GM21367 (cell line): Measurements from ENCODE around the gene NCOA4.
"Not testable (repeated sequence)": the region's sequence is repeated elsewhere in the genome, so short reads cannot be mapped to it uniquely, and the experiment has no call there.

ENCODE experiments used
- ATAC-seq: cut with Tn5 transposase; IDR thresholded peaks from one replicate; pipeline ENCODE4 v1.9.1; 2021; ENCODE audit not compliant: unreplicated experiment

The NCOA4 gene

DNA sequence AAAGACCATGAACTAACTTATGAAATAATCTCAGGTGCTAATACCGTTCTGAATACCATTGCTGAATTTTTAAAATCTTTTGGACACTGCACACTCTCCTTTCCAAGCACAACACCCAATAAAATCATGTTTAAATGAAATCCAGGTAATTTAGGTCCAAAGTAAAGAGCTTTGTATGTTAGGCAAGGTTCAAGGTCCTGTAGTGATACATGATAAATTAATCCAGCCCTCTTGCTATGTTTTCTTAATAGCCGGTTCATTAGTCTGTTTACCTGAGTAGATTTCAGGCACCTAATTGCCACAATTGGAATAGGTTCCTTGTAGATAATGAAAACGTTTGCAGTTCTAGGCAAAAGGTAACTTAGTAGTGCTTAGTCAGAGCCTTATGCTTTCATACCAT is 44.8 kb downstream of the NCOA4 start:
- ATAC-seq, result not testable (repeated sequence)

DNA sequence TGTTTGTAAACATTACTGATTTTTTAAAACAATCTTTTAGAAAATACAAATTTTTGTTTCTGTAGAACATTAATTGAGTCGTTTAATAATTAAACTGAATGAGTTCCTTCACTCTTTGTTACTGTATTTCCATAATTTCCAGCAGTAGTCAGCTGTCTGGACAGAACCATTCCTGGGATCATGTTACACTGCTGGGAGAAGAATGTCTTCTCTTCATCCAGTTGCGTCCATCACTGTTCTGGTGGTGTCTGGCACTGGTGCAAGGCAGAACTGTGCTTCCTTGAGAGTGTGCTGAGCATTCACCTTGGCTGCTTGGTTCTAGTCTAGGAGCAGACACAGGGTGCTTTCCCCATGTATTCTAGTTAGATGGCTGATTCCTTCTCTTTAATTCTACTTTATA is 46.0 kb downstream of the NCOA4 start:
- ATAC-seq, result not testable (repeated sequence)

GRCh38 chr10:45983538-45984186 is 46.8 kb downstream of the NCOA4 start:
- not testable (repeated sequence) for ATAC-seq

DNA sequence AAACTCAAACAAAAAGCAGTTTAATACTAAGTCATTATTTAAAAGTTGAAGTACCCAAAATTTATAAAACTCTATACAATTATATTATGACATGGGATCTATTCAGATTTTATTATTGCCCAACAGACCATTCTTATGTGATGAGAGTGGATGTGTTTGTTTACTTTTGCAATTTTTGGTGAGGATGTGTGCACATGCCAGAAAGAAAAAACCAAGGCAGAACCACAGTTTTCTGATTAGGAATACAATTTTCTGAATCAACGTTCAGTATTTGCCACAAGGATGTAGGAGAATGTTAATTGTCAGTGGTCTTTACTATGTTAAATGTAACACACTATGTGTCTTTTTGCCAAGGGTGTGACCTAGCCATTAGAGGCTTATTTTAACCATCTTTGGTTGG is 49.1 kb downstream of the NCOA4 start:
- ATAC-seq, result not testable (repeated sequence)

- peak; percentile 76 for ATAC-seq
Observed at GRCh38 chr10:45978554-45978953, 51.9 kb downstream of the NCOA4 start.

DNA sequence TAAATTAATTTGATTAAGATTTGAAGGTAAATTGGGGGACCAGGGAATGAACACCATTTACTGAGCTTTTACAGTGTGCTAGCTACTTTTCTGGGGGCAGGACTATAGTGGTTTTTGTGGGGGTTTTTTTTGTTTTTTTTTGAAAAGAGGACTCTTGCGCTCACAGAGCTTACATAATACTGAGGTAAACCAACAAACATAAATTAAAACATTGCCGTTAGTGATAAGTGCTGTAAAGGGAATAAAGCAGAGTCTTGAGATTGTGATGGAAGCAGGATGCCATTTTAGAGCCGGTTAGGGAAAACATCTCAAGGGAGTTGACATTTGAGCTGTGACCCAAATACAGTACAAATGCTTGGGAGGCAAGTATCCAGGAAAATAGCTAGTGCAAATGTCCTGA is 56.4 kb downstream of the NCOA4 start:
- ATAC-seq, result not testable (repeated sequence)

DNA sequence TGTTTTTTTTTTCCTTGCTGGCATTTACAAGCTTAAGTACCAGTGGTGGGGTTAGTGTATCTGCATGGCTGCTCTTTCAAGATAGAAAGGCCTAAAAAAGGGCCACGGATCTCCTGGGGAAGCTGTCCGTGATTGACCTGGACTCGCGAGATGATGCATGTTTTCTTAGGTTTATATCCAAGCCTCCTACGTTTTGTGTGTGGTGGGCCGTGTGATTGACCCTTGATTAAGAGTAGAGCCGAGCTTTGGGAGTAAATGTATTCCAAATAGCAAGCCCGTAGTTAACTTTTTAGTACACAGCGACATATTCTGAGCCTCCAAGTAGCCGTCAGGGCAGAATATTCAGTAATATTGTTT is 57.6 kb downstream of the NCOA4 start:
- not testable (repeated sequence) for ATAC-seq

- ATAC-seq, result peak; percentile 52
Observed at GRCh38 chr10:45972106-45972812, 58.2 kb downstream of the NCOA4 start, which contains the start of gene TIMM23. Gene TIMM23 (plus strand): TSS chr10:45972489. CDS start chr10:45972625, 136 bp downstream.

DNA sequence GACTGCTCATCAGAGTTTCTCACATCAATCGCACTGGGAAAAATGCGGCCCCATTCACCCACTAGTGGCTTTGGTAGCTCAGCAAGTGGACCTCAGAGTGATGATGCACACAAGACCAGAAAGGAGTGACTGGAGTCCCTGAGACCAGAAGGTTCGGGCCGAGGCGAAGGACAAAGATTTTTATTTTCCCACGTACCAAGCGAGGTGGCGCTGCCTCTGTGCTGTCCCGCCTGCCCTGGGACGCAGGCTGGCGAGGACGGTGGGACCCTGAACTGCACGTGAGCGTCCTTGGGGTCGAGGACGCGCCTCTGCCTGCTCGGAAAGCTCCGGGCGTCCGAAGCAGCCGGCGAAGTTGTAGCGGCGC is 58.7 kb downstream of the NCOA4 start:
- ATAC-seq, result peak; percentile 19

DNA sequence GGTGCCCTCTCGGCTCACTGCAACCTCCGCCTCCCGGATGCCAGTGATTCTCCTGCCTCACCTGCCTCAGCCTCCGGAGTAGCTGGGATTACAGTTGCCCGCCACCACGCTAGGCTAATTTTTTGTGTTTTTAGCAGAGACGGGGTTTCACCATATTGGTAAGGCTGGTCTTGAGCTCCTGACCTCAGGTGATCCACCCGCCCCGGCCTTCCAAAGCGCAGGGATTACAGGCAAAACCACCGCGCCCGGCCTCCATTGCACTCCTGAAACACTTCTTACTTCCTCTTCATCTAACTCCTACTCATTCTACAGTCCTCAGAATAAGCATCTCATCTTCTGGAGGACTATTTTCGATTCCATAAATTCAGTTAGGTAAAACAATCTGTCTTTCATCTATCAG is 59.4 kb downstream of the NCOA4 start:
- ATAC-seq, result not testable (repeated sequence)

DNA sequence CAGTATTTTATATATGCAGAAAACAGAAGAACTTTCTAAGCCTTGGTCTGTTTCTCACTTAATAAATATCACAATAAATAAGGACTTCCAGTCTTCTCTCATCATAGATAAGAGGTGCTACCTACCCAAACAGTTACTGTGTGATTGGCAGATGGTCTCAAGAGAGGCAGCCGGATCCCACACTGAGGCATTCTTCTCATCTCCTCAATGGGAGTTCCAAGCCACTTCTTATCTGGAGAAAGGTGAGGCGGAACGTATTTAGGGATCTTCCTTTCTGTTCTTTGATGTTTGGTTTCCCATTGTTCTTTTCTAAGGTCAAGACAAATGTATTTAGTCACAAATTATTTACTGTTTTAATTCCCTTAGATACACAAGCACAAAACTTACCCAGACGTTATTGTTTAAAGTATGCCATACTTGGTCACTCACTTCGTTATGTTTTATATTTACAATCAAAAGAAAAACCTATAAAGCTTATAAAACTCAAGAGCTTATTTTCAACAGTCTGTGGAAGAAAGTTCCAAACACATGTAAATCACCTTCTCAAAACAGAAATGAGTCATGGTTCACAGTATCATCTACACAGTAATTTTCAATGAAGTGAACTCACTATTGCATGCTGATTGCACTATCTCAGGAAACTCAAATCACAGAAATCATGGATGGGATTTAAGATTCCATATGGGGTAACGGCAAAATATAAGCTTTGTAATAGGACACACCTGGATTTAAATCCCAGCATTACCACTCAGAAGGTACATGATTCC is 67.6 kb downstream of the NCOA4 start:
- ATAC-seq, result not testable (repeated sequence)

DNA sequence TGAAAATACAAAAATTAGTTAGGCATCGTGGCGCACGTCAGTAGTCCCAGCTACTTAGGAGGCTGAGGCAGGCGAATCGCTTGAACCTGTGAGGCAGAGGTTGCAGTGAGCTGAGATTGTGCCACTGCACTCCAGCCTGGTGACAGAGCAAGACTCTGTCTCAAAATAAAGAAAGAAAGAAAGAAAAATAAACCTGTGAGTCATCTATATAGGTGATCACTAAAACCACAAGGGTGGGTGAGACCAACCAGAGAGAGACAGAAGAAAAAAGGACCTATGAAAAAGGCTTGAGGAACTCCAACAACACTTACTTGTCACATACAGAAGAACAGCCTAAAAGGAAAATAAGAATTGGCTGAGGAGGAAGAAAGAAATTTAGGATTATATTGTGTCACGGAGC is 72.5 kb downstream of the NCOA4 start:
- ATAC-seq, result not testable (repeated sequence)

DNA sequence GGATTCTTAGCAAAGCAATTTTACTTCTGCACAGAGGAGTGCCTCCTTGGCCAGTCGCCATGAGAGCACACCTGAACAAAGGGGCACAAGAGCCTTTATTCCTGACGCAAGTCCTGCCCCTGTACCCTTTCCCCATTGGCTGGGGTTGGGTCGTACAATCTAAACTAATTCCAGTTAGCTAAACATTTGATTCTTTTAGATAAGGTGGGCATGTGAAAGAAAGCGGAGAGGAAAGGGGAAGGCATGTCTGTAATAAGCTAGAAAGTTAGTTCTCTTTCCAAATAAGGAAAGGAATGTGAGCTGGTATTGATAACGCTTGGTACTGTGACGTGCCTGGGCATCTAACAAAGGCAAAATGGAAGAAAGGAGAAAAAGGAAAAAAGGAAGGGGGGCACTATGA is 73.8 kb downstream of the NCOA4 start:
- not testable (repeated sequence) for ATAC-seq
